CD14-positive monocyte (primary cell): ENCODE measurements around the gene UTP4. TPM values are rescaled to one million over a fixed set of nuclear protein-coding genes. Genes with fewer than 3 reads are reported as not detected.
"Not testable (repeated sequence)": the region's sequence is repeated elsewhere in the genome, so short reads cannot be mapped to it uniquely, and the experiment has no call there.

Experiments used
- DNase-seq, 3 donors: peaks; one replicate each; pipeline ENCODE4 v3.0.0-alpha.2; 2011 to 2022
- H2AFZ ChIP-seq: 2 replicates; pipeline ENCODE4 v1.6.0; 2012; ENCODE audit warnings: mild to moderate bottlenecking, low read depth, low read length, inconsistent platforms; ENCODE audit not compliant: insufficient read depth, poor library complexity, severe bottlenecking
- H3K27ac ChIP-seq, 2 donors: 1 replicate in 1 of 2; 2 replicates in 1 of 2; pipeline ENCODE4 v1.5.1; 2012 to 2013; ENCODE audit warnings: low read length in 2 of 2, control low read depth in 1 of 2, inconsistent platforms in 1 of 2, low read depth in 1 of 2, mild to moderate bottlenecking in 1 of 2
- H3K27me3 ChIP-seq, 2 donors: one replicate each; pipeline versions ENCODE4 v1.6.0 to v1.6.1; 2011 to 2013; ENCODE audit warnings: low read length in 2 of 2; ENCODE audit not compliant: control insufficient read depth in 2 of 2, insufficient read depth in 2 of 2
- H3K36me3 ChIP-seq, 2 donors: replicated peaks in 1 of 2; 1 replicate in 1 of 2; 2 replicates in 1 of 2; pipeline versions ENCODE4 v1.5.1 to v1.6.1; 2012 to 2013; ENCODE audit warnings: low read length in 2 of 2, control low read depth in 1 of 2, inconsistent platforms in 1 of 2, mild to moderate bottlenecking in 1 of 2; ENCODE audit not compliant: insufficient read depth in 2 of 2, control insufficient read depth in 1 of 2
- H3K4me1 ChIP-seq, 2 donors: 1 replicate in 1 of 2; 2 replicates in 1 of 2; pipeline versions ENCODE4 v1.5.1 to v1.6.1; 2012 to 2013; ENCODE audit warnings: low read length in 2 of 2, control low read depth in 1 of 2, inconsistent platforms in 1 of 2, mild to moderate bottlenecking in 1 of 2, moderate library complexity in 1 of 2; ENCODE audit not compliant: insufficient read depth in 2 of 2, control insufficient read depth in 1 of 2
- H3K4me2 ChIP-seq: replicated peaks from 2 replicates; pipeline ENCODE3; 2012; ENCODE audit warnings: low read length, moderate library complexity, mild to moderate bottlenecking; ENCODE audit not compliant: poor library complexity, severe bottlenecking; ENCODE audit errors: extremely low read depth
- H3K4me3 ChIP-seq, 3 experiments: fragments of 200-600 bp in 1 of 3; sonication (generic) in 1 of 3; replicated peaks in 1 of 3; 1 replicate in 2 of 3; 2 replicates in 1 of 3; pipeline ENCODE4 v1.5.1; 2011 to 2013; ENCODE audit warnings: low read length in 3 of 3, mild to moderate bottlenecking in 3 of 3, control low read depth in 2 of 3, low read depth in 2 of 3, inconsistent platforms in 1 of 3, moderate library complexity in 1 of 3
- H3K79me2 ChIP-seq: 2 replicates; pipeline ENCODE4 v1.6.0; 2012; ENCODE audit warnings: mild to moderate bottlenecking, control low read depth, inconsistent platforms, low read length, moderate library complexity; ENCODE audit not compliant: insufficient read depth
- H3K9ac ChIP-seq: 2 replicates; pipeline ENCODE4 v1.6.0; 2017; ENCODE audit warnings: low read length, mild to moderate bottlenecking; ENCODE audit not compliant: insufficient read depth, poor library complexity, severe bottlenecking
- H3K9me3 ChIP-seq, 2 donors: replicated peaks in 1 of 2; 1 replicate in 1 of 2; 2 replicates in 1 of 2; pipeline versions ENCODE4 v1.5.1 to v1.6.1; 2012 to 2013; ENCODE audit warnings: low read length in 2 of 2, control low read depth in 1 of 2; ENCODE audit not compliant: control insufficient read depth in 1 of 2, insufficient read depth in 1 of 2
- H4K20me1 ChIP-seq: 2 replicates; pipeline ENCODE4 v1.6.0; 2012; ENCODE audit warnings: mild to moderate bottlenecking, low read length, control low read depth, moderate library complexity; ENCODE audit not compliant: insufficient read depth
- H3K27ac Mint-ChIP-seq, 7 donors: one replicate each; pipeline ENCODE4 v1.8.0; 2020; ENCODE audit warnings: mild to moderate bottlenecking in 7 of 7, mixed read lengths in 7 of 7, moderate library complexity in 6 of 7, inconsistent platforms in 2 of 7
- H3K27me3 Mint-ChIP-seq, 3 donors: one replicate each; pipeline ENCODE4 v1.8.0; 2021 to 2022; ENCODE audit warnings: low read depth in 3 of 3, mild to moderate bottlenecking in 3 of 3, mixed read lengths in 3 of 3, moderate library complexity in 3 of 3, inconsistent platforms in 1 of 3
- H3K36me3 Mint-ChIP-seq, 2 donors: one replicate each; pipeline ENCODE4 v1.8.0; 2020; ENCODE audit warnings: mixed read lengths in 2 of 2, inconsistent platforms in 1 of 2, mild to moderate bottlenecking in 1 of 2
- H3K4me1 Mint-ChIP-seq: one replicate; pipeline ENCODE4 v1.8.0; 2020; ENCODE audit warnings: mild to moderate bottlenecking, mixed read lengths
- H3K4me3 Mint-ChIP-seq, 2 donors: one replicate each; pipeline ENCODE4 v1.8.0; 2020; ENCODE audit warnings: mild to moderate bottlenecking in 2 of 2, mixed read lengths in 2 of 2, moderate library complexity in 1 of 2
- H3K9me3 Mint-ChIP-seq, 7 donors: one replicate each; pipeline ENCODE4 v1.8.0; 2020 to 2022; ENCODE audit warnings: mixed read lengths in 7 of 7, mild to moderate bottlenecking in 6 of 7, moderate library complexity in 6 of 7, inconsistent platforms in 2 of 7
- WGBS: methylation state at CpG from one replicate; pipeline ENCODE4 v1.1.5; 2013; ENCODE audit warnings: missing lambda C conversion rate; ENCODE audit not compliant: insufficient coverage; 5-methylcytosine and 5-hydroxymethylcytosine counted together
- intact Hi-C, 2 donors: fragments of 100-400 bp; cut with micrococcal nuclease; formaldehyde crosslinking; loops; one replicate each; pipeline versions ENCODE4 v1.15.0 to v1.15.1; 2023
- polyA plus RNA-seq, 3 donors: library from polyadenylated mRNA; depleted of rRNA in 1 of 3; unstranded in 2 of 3; stranded (reverse) in 1 of 3; fragments of 300-500 nt in 2 of 3; fragments of >200 nt in 1 of 3; fragmentation: Illumina TruSeq in 2 of 3; gene quantifications; 1 replicate in 2 of 3; 2 replicates in 1 of 3; pipeline ENCODE4 v1.2.3, GENCODE V29; 2012 to 2021
- TF ChIP-seq, protein P1 (sequence below): fragments of 200-600 bp; IDR thresholded peaks from one replicate; pipeline ENCODE4 v1.8.0; 2022; ENCODE audit warnings: antibody characterized with exemption, mild to moderate bottlenecking

UTP4 gene
- polyA plus RNA-seq, 3 donors: 15.3 to 27.8 (median 19.6) TPM

DNA sequence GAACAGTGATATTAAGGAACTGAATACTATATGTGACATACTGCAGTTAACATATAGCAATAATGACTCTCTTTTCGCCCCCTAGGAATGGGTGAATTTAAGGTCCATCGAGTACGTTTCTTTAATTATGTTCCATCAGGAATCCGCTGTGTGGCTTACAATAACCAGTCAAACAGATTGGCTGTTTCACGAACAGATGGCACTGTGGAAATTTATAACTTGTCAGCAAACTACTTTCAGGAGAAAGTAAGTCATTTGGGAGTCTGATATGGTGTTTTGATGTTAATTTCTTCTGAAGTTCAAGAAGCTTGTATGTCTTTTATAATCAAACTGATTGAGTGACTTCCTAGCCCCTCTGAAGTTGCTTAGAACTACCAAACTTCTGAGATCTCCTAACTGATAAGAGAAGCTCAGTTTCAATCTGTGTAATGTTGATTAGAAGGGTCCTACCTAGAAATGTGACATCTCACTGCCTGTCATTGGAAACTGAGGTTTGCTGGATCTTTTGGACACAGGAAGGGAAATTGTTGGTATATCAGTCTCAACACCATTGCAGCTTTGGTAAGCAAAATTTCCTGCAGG, 1.0 kb downstream of the UTP4 start:
- H3K9me3 Mint-ChIP-seq: no peaks in the 10 kb centered on the region
- H3K27ac Mint-ChIP-seq: peak overlapping the region in 2 of 7 donors; percentile 90 to 94
- intact Hi-C loops: loop anchor here (5.0 to 10.0 kb wide), 3 partner anchors 51 to 596 kb away; partner anchors contain the start of genes SNTB2 (in 1 of the 2), VPS4A (in 1 of the 2) and ZFP90 (in 1 of the 2)
- Histone ChIP-seq H3K27ac (peak overlapping the region in 1 of 2 donors; percentile 70), H3K4me1 (peaks cover 13 to 19% of the 10 kb centered on the region in 2 donors), H3K27me3 (no peaks in the 10 kb centered on the region), H3K9me3 (no peaks in the 10 kb centered on the region), H4K20me1 (peaks cover 30% of the 10 kb centered on the region), H3K79me2 (peaks cover 70% of the 10 kb centered on the region), H2AFZ (peak overlapping the region; percentile 91), H3K9ac (peak overlapping the region; percentile 76), H3K4me3 (peak overlapping the region; percentile 79 to 99 (median 80)), H3K36me3 (peaks cover 11 to 28% of the 10 kb centered on the region in 2 donors), H3K4me2 (peak overlapping the region; percentile 96)
- H3K4me1 Mint-ChIP-seq: peaks cover 30% of the 10 kb centered on the region
- H3K4me3 Mint-ChIP-seq: peak overlapping the region; percentile 92 to 93
- no CpG with 5 or more reads among the region's 5 CpGs for WGBS
- peaks cover 0 to 1% (median 0%) of the 10 kb centered on the region in 3 donors for H3K27me3 Mint-ChIP-seq
- DNase-seq: no peak
- TF ChIP-seq, protein P1, sequence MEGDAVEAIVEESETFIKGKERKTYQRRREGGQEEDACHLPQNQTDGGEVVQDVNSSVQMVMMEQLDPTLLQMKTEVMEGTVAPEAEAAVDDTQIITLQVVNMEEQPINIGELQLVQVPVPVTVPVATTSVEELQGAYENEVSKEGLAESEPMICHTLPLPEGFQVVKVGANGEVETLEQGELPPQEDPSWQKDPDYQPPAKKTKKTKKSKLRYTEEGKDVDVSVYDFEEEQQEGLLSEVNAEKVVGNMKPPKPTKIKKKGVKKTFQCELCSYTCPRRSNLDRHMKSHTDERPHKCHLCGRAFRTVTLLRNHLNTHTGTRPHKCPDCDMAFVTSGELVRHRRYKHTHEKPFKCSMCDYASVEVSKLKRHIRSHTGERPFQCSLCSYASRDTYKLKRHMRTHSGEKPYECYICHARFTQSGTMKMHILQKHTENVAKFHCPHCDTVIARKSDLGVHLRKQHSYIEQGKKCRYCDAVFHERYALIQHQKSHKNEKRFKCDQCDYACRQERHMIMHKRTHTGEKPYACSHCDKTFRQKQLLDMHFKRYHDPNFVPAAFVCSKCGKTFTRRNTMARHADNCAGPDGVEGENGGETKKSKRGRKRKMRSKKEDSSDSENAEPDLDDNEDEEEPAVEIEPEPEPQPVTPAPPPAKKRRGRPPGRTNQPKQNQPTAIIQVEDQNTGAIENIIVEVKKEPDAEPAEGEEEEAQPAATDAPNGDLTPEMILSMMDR: no peak
- H3K36me3 Mint-ChIP-seq: peaks cover 18 to 24% of the 10 kb centered on the region in 2 donors

- no peak overlapping the region for H3K4me3 ChIP-seq
- WGBS: 100% methylated on average over 1 of the region's 2 CpGs
- TF ChIP-seq, protein P1: no peak
- no peak overlapping the region for H3K4me3 Mint-ChIP-seq
- no peak for DNase-seq
- H3K9ac ChIP-seq: no peak overlapping the region
- H3K9me3 Mint-ChIP-seq: no peaks in the 10 kb centered on the region
- no peaks in the 10 kb centered on the region for H3K9me3 ChIP-seq
- H3K4me2 ChIP-seq: no peak overlapping the region
- H3K79me2 ChIP-seq: peaks cover 22% of the 10 kb centered on the region
- no peaks in the 10 kb centered on the region for H4K20me1 ChIP-seq
- H3K27ac ChIP-seq: no peak overlapping the region
- H3K4me1 ChIP-seq: peaks cover 2 to 3% of the 10 kb centered on the region in 2 donors
- H3K36me3 Mint-ChIP-seq: peaks cover 58 to 62% of the 10 kb centered on the region in 2 donors
- H3K27ac Mint-ChIP-seq: no peak overlapping the region
- peaks cover 3% of the 10 kb centered on the region for H3K4me1 Mint-ChIP-seq
- H3K36me3 ChIP-seq: peaks cover 51 to 74% of the 10 kb centered on the region in 2 donors
- peaks cover 0 to 1% (median 0%) of the 10 kb centered on the region in 3 donors for H3K27me3 Mint-ChIP-seq
- H3K27me3 ChIP-seq: no peaks in the 10 kb centered on the region
- no peak overlapping the region for H2AFZ ChIP-seq
- intact Hi-C loops: loop anchor here (10.0 kb wide), 2 partner anchors 46 to 176 kb away; partner anchors contain the start of genes SNTB2 (in 1 of the 2) and VPS4A (in 1 of the 2)
Measured at GRCh38 chr16:69138608-69139007, 6.2 kb downstream of the UTP4 start.

GRCh38 chr16:69139464-69139863, 7.0 kb downstream of the UTP4 start:
- not testable (repeated sequence) for H3K9ac ChIP-seq, H3K27me3 ChIP-seq, H3K4me3 Mint-ChIP-seq, H3K4me2 ChIP-seq, H3K4me1 Mint-ChIP-seq, H3K27ac Mint-ChIP-seq, H3K9me3 Mint-ChIP-seq, H3K9me3 ChIP-seq, H4K20me1 ChIP-seq, DNase-seq, H3K27me3 Mint-ChIP-seq, H3K4me1 ChIP-seq, H3K4me3 ChIP-seq, H2AFZ ChIP-seq, H3K27ac ChIP-seq
- peaks cover 57 to 82% of the 10 kb centered on the region in 2 donors for H3K36me3 ChIP-seq
- intact Hi-C loops: loop anchor here (10.0 kb wide), 2 partner anchors 45 to 175 kb away; partner anchors contain the start of genes SNTB2 (in 1 of the 2) and VPS4A (in 1 of the 2)
- H3K79me2 ChIP-seq: peaks cover 14% of the 10 kb centered on the region
- H3K36me3 Mint-ChIP-seq: peaks cover 63 to 71% of the 10 kb centered on the region in 2 donors
- no CpG with 5 or more reads among the region's 7 CpGs for WGBS
